ENCODE measurements around the gene TRIM52.
"Not testable (repeated sequence)": the region's sequence is repeated elsewhere in the genome, so short reads cannot be mapped to it uniquely, and the experiment has no call there.

TRIM52 gene

DNA sequence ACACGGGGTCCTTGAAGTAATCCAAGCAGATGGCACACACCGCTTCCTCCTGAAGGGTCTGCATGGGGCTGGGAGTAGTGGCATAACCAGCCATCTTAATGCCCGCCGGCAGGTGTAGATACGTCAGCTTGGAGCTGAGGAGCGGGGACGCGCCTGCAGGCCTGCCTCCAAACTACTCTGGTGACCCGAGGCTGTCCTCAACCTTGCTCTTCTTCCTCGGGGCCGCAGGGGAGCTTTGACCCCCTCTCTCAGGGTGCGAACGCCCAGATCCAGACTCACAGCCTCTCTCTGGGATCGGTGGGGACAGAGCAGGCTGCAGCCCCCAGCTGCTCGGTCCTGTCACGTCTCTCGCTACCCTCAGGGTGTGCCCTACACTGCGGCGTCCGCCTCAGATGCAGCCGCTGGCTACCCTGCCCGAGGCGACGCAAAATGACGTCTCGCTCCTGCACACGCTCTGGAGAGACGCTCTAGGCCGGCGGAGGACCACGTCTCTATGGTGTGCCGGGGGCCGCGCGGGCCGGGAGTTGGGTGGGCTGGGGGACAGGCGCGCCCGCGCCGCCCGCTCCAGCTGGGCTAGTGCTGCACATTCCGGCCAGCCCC lies at the start of gene TRIM52:
TRIM52 (minus strand) TSS at position 424 of the 600 bp plus-strand sequence; CDS start at position 94, 330 bp downstream.
- peak; percentile 75 to 82 for DNase-seq (ENCODE audit: low read depth in 2 of 2)

- DNase-seq (ENCODE audit: low read depth in 2 of 2): not testable (repeated sequence)
Observed at GRCh38 chr5:181287331-181287730, 26.4 kb upstream of the TRIM52 start.

- DNase-seq (ENCODE audit: low read depth in 2 of 2): not testable (repeated sequence)
Observed at GRCh38 chr5:181285962-181286705, 25.2 kb upstream of the TRIM52 start.

GRCh38 chr5:181283841-181284755 lies 23.2 kb upstream of the TRIM52 start:
- not testable (repeated sequence) for DNase-seq (ENCODE audit: low read depth in 2 of 2)

DNA sequence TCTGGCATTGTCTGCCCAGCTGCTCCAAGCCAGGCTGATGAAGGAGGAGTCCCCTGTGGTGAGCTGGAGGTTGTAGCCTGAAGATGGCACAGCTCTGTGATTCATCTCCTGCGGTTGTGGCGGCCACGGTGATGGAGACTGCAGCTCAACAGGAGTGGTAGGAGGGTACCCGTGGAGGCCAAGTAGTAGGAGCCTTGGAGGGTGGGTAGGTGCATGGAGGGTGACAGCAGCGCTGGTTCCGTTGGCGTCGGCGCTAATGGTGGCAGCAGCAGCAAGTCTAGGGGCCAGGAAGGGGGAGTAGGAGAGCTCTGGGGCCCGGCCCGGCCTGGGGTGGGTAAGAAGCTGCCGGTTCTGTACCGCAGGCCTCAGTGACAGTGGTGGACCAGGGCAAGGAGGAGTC lies 22.4 kb upstream of the TRIM52 start:
- no peak for DNase-seq (ENCODE audit: low read depth in 2 of 2)

DNA sequence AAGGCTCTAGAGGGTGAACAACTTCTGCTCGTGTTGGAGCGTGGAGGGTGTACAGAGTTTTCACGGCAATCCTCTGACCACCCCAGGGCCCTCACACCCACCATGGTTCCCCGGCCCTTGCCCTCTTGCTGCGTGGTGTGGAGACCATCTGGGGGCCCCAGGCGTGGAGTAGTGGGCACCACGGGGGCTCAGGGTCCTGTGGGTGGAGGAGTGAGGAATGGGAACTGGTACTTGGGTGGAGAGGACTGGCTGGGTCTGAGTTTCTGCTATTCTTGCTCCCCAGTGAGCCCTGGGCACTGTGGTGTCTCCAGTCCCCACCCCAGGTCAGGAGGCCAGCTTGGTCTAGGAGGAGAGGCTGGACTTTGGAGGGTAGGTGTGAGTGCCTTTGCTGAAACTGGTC lies 21.9 kb upstream of the TRIM52 start:
- no peak for DNase-seq (ENCODE audit: low read depth in 2 of 2)

DNA sequence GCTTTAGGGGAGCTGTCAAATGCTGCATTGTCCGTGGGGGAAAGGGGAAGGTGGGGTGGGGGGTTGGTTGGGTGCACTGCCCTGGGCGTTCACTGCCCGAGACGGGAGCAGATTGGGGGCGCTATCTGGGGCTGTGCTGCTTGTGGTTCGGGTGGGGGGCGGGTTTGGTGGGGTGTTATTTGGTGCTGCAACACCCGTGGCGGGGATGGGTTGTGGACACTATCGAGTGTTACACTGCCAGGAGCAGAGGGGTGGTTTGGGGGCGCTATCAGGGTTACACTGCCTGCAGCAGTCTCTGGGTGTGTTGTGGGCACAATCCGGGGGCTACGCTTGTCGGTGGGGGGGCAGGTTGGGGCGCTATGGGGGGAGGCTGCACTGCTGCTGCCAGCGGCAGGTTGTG lies 21.5 kb upstream of the TRIM52 start:
- not testable (repeated sequence) for DNase-seq (ENCODE audit: low read depth in 2 of 2)

DNA sequence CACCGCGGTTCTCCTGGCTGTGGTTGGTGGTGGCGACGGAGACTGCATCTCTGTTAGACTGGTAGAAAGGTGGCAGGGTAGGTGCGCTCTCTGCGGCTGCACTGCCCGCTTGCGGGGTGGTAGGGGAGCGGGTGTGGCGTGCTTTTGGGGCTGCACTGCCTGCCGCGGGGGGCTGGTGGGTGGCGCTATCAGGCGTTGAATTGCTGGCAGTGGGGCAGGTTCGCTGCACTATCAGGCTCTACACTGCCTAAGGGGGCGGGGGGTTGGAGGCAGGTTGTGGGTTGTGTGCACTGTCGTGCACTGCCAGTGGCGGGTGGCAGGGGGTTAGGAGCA lies 21.0 kb upstream of the TRIM52 start:
- no peak for DNase-seq (ENCODE audit: low read depth in 2 of 2)

DNA sequence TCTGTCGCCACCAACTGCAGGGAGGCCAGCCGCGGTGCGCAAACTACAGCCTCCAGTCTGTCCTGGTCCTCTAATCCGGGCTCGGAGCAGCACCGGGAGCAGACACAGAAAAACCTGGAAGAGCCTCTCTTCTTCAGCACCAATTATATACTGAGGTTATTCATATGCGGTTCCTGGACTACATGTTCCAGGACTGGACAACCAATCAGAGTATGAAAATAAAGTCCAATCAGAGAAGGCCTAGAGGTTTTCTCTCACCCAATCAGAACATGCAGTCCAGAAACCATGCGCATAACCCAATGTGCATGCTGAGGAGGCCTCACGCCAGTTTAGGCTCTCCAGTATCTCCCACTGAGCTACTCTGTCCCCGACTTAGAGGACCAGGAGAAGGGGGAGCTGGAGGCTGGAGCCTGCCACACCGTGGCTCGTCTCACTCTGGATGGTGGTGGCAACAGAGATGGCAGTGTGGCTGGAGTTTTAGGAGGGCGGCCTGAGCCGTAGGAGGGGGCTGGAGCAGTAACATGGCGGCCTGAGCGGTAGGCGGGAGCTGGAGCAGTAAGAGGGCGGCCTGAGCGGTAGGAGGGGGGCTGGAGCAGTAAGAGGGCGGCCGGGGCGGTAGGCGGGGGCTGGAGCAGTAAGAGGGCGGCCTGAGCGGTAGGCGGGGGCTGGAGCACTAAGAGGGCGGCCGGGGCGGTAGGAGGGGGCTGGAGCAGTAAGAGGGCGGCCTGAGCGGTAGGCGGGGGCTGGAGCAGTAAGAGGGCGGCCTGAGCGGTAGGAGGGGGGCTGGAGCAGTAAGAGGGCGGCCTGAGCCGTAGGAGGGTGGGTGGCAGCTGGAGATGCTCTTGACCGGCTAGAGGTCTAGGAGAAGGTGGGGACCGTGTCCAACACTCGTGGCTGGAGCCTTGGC lies 20.4 kb upstream of the TRIM52 start:
- no peak for DNase-seq (ENCODE audit: low read depth in 2 of 2)

- no peak for DNase-seq (ENCODE audit: low read depth in 2 of 2)
Observed at GRCh38 chr5:181280251-181280762, 19.4 kb upstream of the TRIM52 start.

GRCh38 chr5:181273433-181273744 lies 12.4 kb upstream of the TRIM52 start:
- DNase-seq (ENCODE audit: low read depth in 2 of 2): not testable (repeated sequence)

GRCh38 chr5:181271081-181271480 lies 10.1 kb upstream of the TRIM52 start:
- no peak for DNase-seq (ENCODE audit: low read depth in 2 of 2)

- not testable (repeated sequence) for DNase-seq (ENCODE audit: low read depth in 2 of 2)
Observed at GRCh38 chr5:181267907-181268306, 7.0 kb upstream of the TRIM52 start.

- not testable (repeated sequence) for DNase-seq (ENCODE audit: low read depth in 2 of 2)
Observed at GRCh38 chr5:181267291-181267904, 6.5 kb upstream of the TRIM52 start.

- peak in 1 of 2 donors; percentile 49 for DNase-seq (ENCODE audit: low read depth in 2 of 2)
Observed at GRCh38 chr5:181265092-181265671, 4.2 kb upstream of the TRIM52 start.

DNA sequence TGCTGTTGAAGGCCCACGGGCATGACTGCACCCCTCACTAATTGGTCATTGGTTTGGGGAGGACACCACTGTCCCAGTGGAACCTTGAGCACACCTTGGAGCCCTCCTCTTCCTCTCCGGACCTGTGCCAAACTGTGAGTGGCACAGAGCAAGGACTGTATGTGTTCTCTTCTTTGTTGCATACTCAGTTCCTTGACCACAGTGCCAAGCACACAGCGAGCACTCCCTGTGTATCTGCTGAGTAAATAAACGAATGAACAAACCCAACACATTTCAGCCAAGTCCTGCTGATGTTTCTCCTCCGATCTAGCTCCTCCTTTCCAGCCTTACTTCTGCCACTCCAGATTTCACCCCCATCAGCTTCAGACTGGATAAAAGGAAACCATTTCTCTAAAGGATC lies 2.7 kb upstream of the TRIM52 start:
- no peak for DNase-seq (ENCODE audit: low read depth in 2 of 2)

- peak; percentile 51 to 55 for DNase-seq (ENCODE audit: low read depth in 2 of 2)
Observed at GRCh38 chr5:181261320-181262049, 542 bp upstream of the TRIM52 start.

- DNase-seq (ENCODE audit: low read depth in 2 of 2): no peak
Observed at GRCh38 chr5:181259974-181260719, 796 bp downstream of the TRIM52 start.

- DNase-seq (ENCODE audit: low read depth in 2 of 2): no peak
Observed at GRCh38 chr5:181259283-181259682, 1.7 kb downstream of the TRIM52 start.

All from stimulated activated CD8-positive, alpha-beta memory T cell treated with anti-CD3 and anti-CD28 coated beads, Interleukin-15, amount 100 ng/mL, for 4 hours (primary cell).